Liver (tissue), 9 donors: ENCODE results near the gene TLE3. TPM values are rescaled to one million over a fixed set of nuclear protein-coding genes. Genes with fewer than 3 reads are reported as not detected.

Experiments used
- DNase-seq: peaks from one replicate; pipeline ENCODE4 v3.0.0-alpha.2; 2017; ENCODE audit warnings: low spot score
- H3K27ac ChIP-seq, 2 donors: one replicate each; pipeline ENCODE4 v1.7.0; 2013; ENCODE audit warnings: inconsistent platforms in 2 of 2, low read length in 2 of 2, control low read depth in 1 of 2, low read depth in 1 of 2, mild to moderate bottlenecking in 1 of 2
- H3K27me3 ChIP-seq, 4 donors: one replicate each; pipeline versions ENCODE4 v1.6.1 to v1.7.0; 2013; ENCODE audit warnings: low read length in 3 of 4, inconsistent platforms in 1 of 4, mild to moderate bottlenecking in 1 of 4, moderate library complexity in 1 of 4; ENCODE audit not compliant: control insufficient read depth in 4 of 4, insufficient read depth in 4 of 4
- H3K36me3 ChIP-seq, 4 donors: one replicate each; pipeline versions ENCODE4 v1.6.1 to v1.7.0; 2013; ENCODE audit warnings: low read length in 3 of 4, mild to moderate bottlenecking in 3 of 4, low read depth in 1 of 4, moderate library complexity in 1 of 4; ENCODE audit not compliant: control insufficient read depth in 4 of 4, insufficient read depth in 3 of 4
- H3K4me1 ChIP-seq, 4 donors: one replicate each; pipeline versions ENCODE4 v1.6.1 to v1.7.0; 2013; ENCODE audit warnings: low read length in 3 of 4, mild to moderate bottlenecking in 3 of 4, moderate library complexity in 1 of 4; ENCODE audit not compliant: control insufficient read depth in 4 of 4, insufficient read depth in 4 of 4
- H3K4me3 ChIP-seq, 3 donors: one replicate each; pipeline versions ENCODE4 v1.6.1 to v1.7.0; 2013; ENCODE audit warnings: low read length in 3 of 3, control low read depth in 1 of 3, low read depth in 1 of 3, mild to moderate bottlenecking in 1 of 3
- H3K9ac ChIP-seq, 2 donors: one replicate each; pipeline ENCODE4 v1.7.0; 2013; ENCODE audit warnings: low read length in 2 of 2, mild to moderate bottlenecking in 2 of 2, moderate library complexity in 2 of 2, control low read depth in 1 of 2, low read depth in 1 of 2
- H3K9me3 ChIP-seq, 4 donors: one replicate each; pipeline versions ENCODE4 v1.6.1 to v1.7.0; 2013; ENCODE audit warnings: low read length in 3 of 4; ENCODE audit not compliant: control insufficient read depth in 4 of 4
- EGR1 ChIP-seq, 2 donors: IDR thresholded peaks; 2 replicates each; pipeline ENCODE4 v1.6.1; 2016 to 2018; ENCODE audit warnings: antibody characterized with exemption in 2 of 2, low read depth in 2 of 2
- FOXA1 ChIP-seq: IDR thresholded peaks from 2 replicates; pipeline ENCODE4 v1.6.1; 2016; ENCODE audit warnings: antibody characterized with exemption
- FOXA2 ChIP-seq: IDR thresholded peaks from 2 replicates; pipeline ENCODE4 v1.6.1; 2016; ENCODE audit warnings: antibody characterized with exemption
- GABPA ChIP-seq, 2 donors: IDR thresholded peaks in 1 of 2; conservative IDR thresholded peaks in 1 of 2; 2 replicates each; pipeline ENCODE4 v1.6.1; 2016; ENCODE audit warnings: antibody characterized with exemption in 2 of 2, mild to moderate bottlenecking in 1 of 2, moderate library complexity in 1 of 2
- HNF4A ChIP-seq, 2 donors: conservative IDR thresholded peaks; 2 replicates each; pipeline ENCODE4 v1.6.1; 2016; ENCODE audit warnings: antibody characterized with exemption in 2 of 2, mild to moderate bottlenecking in 2 of 2
- HNF4G ChIP-seq: IDR thresholded peaks from 2 replicates; pipeline ENCODE4 v1.6.1; 2016; ENCODE audit warnings: antibody characterized with exemption
- JUND ChIP-seq, 2 donors: IDR thresholded peaks; 2 replicates each; pipeline ENCODE4 v1.6.1; 2016; ENCODE audit warnings: antibody characterized with exemption in 2 of 2
- MAX ChIP-seq: IDR thresholded peaks from 2 replicates; pipeline ENCODE4 v1.6.1; 2016; ENCODE audit warnings: antibody characterized with exemption
- NR2F2 ChIP-seq: IDR thresholded peaks from 2 replicates; pipeline ENCODE4 v1.6.1; 2016; ENCODE audit warnings: antibody characterized with exemption
- RAD21 ChIP-seq, 2 donors: IDR thresholded peaks; 2 replicates each; pipeline ENCODE4 v1.6.1; 2016; ENCODE audit warnings: antibody characterized with exemption in 2 of 2, mild to moderate bottlenecking in 2 of 2
- REST ChIP-seq: IDR thresholded peaks from 2 replicates; pipeline ENCODE4 v1.6.1; 2016; ENCODE audit warnings: antibody characterized with exemption, mild to moderate bottlenecking
- RXRA ChIP-seq, 2 donors: IDR thresholded peaks; 2 replicates each; pipeline ENCODE4 v1.6.1; 2017 to 2018; ENCODE audit warnings: antibody characterized with exemption in 2 of 2, mild to moderate bottlenecking in 1 of 2
- TAF1 ChIP-seq: conservative IDR thresholded peaks from 2 replicates; pipeline ENCODE4 v1.6.1; 2016; ENCODE audit warnings: antibody characterized with exemption, mild to moderate bottlenecking
- YY1 ChIP-seq: IDR thresholded peaks from 2 replicates; pipeline ENCODE4 v1.6.1; 2016; ENCODE audit warnings: antibody characterized with exemption, mild to moderate bottlenecking
- WGBS: extraction: QIAGEN DNeasy Blood & Tissue Kit; methylation state at CpG from one replicate; pipeline ENCODE4 v1.1.7; 2013; 5-methylcytosine and 5-hydroxymethylcytosine counted together
- polyA plus RNA-seq, 2 donors: library from polyadenylated mRNA; stranded (reverse) in 1 of 2; unstranded in 1 of 2; fragments of 200-250 nt in 1 of 2; fragments of >200 nt in 1 of 2; fragmentation: Nextera tagmentation in 1 of 2; extraction: Ambion mirVana in 1 of 2; gene quantifications; one replicate each; pipeline versions ENCODE4 v1.2.1 to v1.2.3, GENCODE V29; 2013 to 2015
- total RNA-seq, 2 donors: library from RNA; depleted of rRNA; stranded (reverse); fragments of >200 nt; gene quantifications; one replicate each; pipeline ENCODE4 v1.2.3, GENCODE V29; 2014
- TF ChIP-seq, protein P1 (sequence below): fragments of 150-350 bp; IDR thresholded peaks from 2 replicates; pipeline ENCODE4 v1.5.1; 2017; ENCODE audit warnings: improper control_type of control experiment, low read depth, low read length; ENCODE audit not compliant: missing input control
- TF ChIP-seq, protein P2 (sequence below): IDR thresholded peaks from 2 replicates; pipeline ENCODE4 v1.6.1; 2016; ENCODE audit warnings: antibody characterized with exemption
- TF ChIP-seq, protein P3 (sequence below): IDR thresholded peaks from 2 replicates; pipeline ENCODE4 v1.6.1; 2016; ENCODE audit warnings: antibody characterized with exemption
- donor health status: healthy.
- donor health status: healthy.
- donor health status: healthy.
- donor health status: healthy.
- donor health status: healthy.

The TLE3 gene
- total and polyA plus RNA-seq, 4 donors = 1.2 to 13.7 (median 8.5) TPM

DNA sequence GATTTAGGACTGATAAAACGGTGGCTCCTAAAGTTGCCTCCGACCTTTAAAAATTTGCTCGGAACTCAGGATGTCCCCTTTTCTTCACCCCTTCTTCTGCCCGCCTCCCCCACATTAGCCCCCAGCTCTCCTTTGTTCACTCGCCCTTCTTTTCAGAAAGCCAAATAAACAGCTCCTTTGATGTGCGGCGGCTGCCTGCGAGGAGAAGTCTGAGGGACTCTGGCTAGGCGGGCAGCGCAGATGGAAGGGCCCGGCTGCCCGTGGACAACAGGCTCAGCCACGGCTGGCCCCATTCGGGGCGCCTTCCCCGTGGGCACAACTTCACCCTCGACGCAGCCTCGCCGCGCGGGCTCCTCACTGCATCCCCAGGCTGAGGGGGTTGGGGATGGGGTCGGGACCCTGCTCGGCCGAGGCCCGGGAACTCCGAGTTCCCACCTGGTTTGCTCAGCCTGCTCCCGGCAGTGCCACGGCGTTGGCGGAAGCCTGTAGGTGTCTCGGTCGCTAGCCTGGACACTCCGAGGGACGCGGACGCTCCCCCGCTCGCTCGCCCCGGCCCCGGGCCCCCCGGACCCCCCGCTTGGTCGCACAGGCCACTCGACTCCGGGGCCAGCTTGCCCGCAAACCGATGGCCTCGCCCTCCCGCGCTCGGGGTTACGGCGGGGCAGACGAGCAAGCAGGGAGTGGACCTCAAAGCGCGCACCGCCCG lies 897 bp upstream of the TLE3 start:
- H3K4me1 ChIP-seq = peaks cover 19 to 61% (median 43%) of the 10 kb centered on the region in 4 donors
- peak overlapping the region; percentile 80 to 92 for H3K9ac ChIP-seq
- no peaks in the 10 kb centered on the region for H3K27me3 ChIP-seq
- 1% methylated on average over 60 of the region's 60 CpGs for WGBS
- peak; percentile 61 for DNase-seq
- H3K36me3 ChIP-seq = no peaks in the 10 kb centered on the region
- no peaks in the 10 kb centered on the region for H3K9me3 ChIP-seq
- peak overlapping the region; percentile 78 to 96 for H3K27ac ChIP-seq
- H3K4me3 ChIP-seq = peak overlapping the region; percentile 46 to 60 (median 50)
- TF ChIP-seq, protein P1, sequence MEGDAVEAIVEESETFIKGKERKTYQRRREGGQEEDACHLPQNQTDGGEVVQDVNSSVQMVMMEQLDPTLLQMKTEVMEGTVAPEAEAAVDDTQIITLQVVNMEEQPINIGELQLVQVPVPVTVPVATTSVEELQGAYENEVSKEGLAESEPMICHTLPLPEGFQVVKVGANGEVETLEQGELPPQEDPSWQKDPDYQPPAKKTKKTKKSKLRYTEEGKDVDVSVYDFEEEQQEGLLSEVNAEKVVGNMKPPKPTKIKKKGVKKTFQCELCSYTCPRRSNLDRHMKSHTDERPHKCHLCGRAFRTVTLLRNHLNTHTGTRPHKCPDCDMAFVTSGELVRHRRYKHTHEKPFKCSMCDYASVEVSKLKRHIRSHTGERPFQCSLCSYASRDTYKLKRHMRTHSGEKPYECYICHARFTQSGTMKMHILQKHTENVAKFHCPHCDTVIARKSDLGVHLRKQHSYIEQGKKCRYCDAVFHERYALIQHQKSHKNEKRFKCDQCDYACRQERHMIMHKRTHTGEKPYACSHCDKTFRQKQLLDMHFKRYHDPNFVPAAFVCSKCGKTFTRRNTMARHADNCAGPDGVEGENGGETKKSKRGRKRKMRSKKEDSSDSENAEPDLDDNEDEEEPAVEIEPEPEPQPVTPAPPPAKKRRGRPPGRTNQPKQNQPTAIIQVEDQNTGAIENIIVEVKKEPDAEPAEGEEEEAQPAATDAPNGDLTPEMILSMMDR = no peak
- TF ChIP-seq JUND (IDR thresholded peaks at IDR 0.05) = no peak
- TF ChIP-seq GABPA (IDR thresholded peaks at IDR 0.05 in 1 of 2, conservative IDR thresholded peaks at IDR 0.05 in 1 of 2) = no peak
- TF ChIP-seq YY1 = no peak
- no peak for TF ChIP-seq TAF1
- TF ChIP-seq RAD21 (IDR thresholded peaks at IDR 0.05) = no peak
- TF ChIP-seq HNF4G = no peak
- TF ChIP-seq NR2F2 = no peak
- no peak for TF ChIP-seq FOXA1
- TF ChIP-seq RXRA (IDR thresholded peaks at IDR 0.05) = no peak
- TF ChIP-seq EGR1 (IDR thresholded peaks at IDR 0.05; ENCODE audit: low read depth in 2 of 2) = no peak
- no peak for TF ChIP-seq REST
- TF ChIP-seq, protein P2, sequence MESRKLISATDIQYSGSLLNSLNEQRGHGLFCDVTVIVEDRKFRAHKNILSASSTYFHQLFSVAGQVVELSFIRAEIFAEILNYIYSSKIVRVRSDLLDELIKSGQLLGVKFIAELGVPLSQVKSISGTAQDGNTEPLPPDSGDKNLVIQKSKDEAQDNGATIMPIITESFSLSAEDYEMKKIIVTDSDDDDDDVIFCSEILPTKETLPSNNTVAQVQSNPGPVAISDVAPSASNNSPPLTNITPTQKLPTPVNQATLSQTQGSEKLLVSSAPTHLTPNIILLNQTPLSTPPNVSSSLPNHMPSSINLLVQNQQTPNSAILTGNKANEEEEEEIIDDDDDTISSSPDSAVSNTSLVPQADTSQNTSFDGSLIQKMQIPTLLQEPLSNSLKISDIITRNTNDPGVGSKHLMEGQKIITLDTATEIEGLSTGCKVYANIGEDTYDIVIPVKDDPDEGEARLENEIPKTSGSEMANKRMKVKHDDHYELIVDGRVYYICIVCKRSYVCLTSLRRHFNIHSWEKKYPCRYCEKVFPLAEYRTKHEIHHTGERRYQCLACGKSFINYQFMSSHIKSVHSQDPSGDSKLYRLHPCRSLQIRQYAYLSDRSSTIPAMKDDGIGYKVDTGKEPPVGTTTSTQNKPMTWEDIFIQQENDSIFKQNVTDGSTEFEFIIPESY = no peak
- no peak for TF ChIP-seq FOXA2
- no peak for TF ChIP-seq MAX
- TF ChIP-seq HNF4A (conservative IDR thresholded peaks at IDR 0.05) = no peak
- TF ChIP-seq, protein P3, sequence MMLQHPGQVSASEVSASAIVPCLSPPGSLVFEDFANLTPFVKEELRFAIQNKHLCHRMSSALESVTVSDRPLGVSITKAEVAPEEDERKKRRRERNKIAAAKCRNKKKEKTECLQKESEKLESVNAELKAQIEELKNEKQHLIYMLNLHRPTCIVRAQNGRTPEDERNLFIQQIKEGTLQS = no peak
